Measurements from ENCODE around the gene DLX3. TPM values are rescaled to one million over a fixed set of nuclear protein-coding genes. Genes with fewer than 3 reads are reported as not detected.
A peak's percentile ranks its signal among the peaks of the same experiment; 100 is the strongest.

The DLX3 gene
- total RNA-seq, 1 experiment from 2014 or later, result 0.74 TPM

DNA sequence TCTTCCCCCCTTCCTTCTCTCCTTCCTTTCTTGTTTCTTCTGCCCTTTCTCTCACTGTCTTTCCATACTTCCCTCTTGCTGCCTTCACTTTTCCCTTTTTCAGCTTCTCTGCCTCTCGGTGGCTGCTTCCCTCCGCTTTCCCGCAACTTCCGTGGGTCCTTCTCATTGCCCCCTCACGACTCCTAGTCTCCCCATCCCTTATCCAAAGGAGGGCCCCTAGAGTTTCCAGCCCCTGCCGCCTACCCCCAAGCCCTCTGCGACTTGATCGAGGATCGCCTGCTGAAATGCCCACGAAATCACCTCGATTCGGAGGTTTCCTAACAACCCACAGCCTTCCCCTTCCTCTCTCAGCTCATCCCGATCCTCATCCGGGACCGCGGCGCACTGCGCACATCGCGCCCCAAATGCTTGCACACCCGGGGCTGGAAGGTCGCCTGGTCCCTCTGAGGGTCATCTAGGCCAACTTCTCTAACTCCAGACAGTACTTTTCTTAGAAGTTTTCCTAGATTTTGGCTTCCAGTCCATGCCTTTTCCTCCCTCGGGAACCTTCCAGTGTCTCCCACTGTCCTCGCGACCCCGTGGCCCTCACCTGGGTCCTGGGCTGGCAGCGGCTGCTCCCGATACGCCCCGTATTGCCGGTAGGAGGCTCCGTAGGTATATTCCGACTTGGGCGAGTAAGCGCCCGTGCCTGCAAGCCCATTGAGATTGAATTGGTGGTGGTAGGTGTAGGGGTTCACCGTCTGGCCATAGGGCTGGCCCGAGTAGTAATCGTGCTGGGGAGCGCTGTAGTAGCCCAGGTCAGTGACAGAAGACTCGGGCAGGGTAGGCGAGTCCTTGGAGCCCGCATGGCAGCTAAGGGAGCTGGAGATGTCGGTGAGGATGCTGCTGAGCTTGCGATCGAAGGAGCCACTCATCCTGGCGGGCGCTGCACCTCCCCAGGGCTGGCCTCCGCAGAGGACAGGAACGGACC lies 654 bp downstream of the DLX3 start (continued):
- TF ChIP-seq, protein P1, sequence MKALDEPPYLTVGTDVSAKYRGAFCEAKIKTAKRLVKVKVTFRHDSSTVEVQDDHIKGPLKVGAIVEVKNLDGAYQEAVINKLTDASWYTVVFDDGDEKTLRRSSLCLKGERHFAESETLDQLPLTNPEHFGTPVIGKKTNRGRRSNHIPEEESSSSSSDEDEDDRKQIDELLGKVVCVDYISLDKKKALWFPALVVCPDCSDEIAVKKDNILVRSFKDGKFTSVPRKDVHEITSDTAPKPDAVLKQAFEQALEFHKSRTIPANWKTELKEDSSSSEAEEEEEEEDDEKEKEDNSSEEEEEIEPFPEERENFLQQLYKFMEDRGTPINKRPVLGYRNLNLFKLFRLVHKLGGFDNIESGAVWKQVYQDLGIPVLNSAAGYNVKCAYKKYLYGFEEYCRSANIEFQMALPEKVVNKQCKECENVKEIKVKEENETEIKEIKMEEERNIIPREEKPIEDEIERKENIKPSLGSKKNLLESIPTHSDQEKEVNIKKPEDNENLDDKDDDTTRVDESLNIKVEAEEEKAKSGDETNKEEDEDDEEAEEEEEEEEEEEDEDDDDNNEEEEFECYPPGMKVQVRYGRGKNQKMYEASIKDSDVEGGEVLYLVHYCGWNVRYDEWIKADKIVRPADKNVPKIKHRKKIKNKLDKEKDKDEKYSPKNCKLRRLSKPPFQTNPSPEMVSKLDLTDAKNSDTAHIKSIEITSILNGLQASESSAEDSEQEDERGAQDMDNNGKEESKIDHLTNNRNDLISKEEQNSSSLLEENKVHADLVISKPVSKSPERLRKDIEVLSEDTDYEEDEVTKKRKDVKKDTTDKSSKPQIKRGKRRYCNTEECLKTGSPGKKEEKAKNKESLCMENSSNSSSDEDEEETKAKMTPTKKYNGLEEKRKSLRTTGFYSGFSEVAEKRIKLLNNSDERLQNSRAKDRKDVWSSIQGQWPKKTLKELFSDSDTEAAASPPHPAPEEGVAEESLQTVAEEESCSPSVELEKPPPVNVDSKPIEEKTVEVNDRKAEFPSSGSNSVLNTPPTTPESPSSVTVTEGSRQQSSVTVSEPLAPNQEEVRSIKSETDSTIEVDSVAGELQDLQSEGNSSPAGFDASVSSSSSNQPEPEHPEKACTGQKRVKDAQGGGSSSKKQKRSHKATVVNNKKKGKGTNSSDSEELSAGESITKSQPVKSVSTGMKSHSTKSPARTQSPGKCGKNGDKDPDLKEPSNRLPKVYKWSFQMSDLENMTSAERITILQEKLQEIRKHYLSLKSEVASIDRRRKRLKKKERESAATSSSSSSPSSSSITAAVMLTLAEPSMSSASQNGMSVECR (CRISPR knock-in tag; IDR thresholded peaks at IDR 0.05; ENCODE audit: borderline replicate concordance), result no peak; the same call in 1 of the 2 replicates
- TF ChIP-seq, protein P2, sequence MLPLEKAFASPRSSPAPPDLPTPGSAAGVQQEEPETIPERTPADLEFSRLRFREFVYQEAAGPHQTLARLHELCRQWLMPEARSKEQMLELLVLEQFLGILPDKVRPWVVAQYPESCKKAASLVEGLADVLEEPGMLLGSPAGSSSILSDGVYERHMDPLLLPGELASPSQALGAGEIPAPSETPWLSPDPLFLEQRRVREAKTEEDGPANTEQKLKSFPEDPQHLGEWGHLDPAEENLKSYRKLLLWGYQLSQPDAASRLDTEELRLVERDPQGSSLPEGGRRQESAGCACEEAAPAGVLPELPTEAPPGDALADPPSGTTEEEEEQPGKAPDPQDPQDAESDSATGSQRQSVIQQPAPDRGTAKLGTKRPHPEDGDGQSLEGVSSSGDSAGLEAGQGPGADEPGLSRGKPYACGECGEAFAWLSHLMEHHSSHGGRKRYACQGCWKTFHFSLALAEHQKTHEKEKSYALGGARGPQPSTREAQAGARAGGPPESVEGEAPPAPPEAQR (CRISPR knock-in tag; IDR thresholded peaks at IDR 0.05), result no peak
- TF ChIP-seq HMGXB4 (CRISPR knock-in tag; IDR thresholded peaks at IDR 0.05) (no peak), TEAD4 (CRISPR knock-in tag; IDR thresholded peaks at IDR 0.05) (no peak), MYBL2 (CRISPR knock-in tag; IDR thresholded peaks at IDR 0.05) (0 out of 2 replicates have a peak, but pooled peaks have one; percentile 21), ZNF263 (CRISPR knock-in tag; IDR thresholded peaks at IDR 0.05; ENCODE audit: low read depth) (no peak), ZNF512 (CRISPR knock-in tag; IDR thresholded peaks at IDR 0.05; ENCODE audit: borderline replicate concordance) (peak; percentile 79; the same call in 1 of the 2 replicates)
- TF ChIP-seq, protein P3, sequence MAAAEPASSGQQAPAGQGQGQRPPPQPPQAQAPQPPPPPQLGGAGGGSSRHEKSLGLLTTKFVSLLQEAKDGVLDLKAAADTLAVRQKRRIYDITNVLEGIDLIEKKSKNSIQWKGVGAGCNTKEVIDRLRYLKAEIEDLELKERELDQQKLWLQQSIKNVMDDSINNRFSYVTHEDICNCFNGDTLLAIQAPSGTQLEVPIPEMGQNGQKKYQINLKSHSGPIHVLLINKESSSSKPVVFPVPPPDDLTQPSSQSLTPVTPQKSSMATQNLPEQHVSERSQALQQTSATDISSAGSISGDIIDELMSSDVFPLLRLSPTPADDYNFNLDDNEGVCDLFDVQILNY (CRISPR knock-in tag; IDR thresholded peaks at IDR 0.05), result no peak

GRCh38 chr17:49993423-49994060 lies 1.5 kb downstream of the DLX3 start:
- peak overlapping the region; percentile 72 for H3K4me3 Mint-ChIP-seq
- H3K4me1 Mint-ChIP-seq, result peaks cover 30% of the 10 kb centered on the region
- no peak overlapping the region for H3K27ac Mint-ChIP-seq
- peak; percentile 58 for TF ChIP-seq FOXK1 (CRISPR knock-in tag; IDR thresholded peaks at IDR 0.05)
- no peak for TF ChIP-seq TEAD4 (CRISPR knock-in tag; IDR thresholded peaks at IDR 0.05)
- TF ChIP-seq ZNF281 (CRISPR knock-in tag; IDR thresholded peaks at IDR 0.05), result 0 out of 2 replicates have a peak, but pooled peaks have one; percentile 3
- peak; percentile 61; the same call in 1 of the 2 replicates for TF ChIP-seq ETV6 (CRISPR knock-in tag; IDR thresholded peaks at IDR 0.05)
- no peak; the same call in 1 of the 2 replicates for TF ChIP-seq CREM (CRISPR knock-in tag; IDR thresholded peaks at IDR 0.05)
- TF ChIP-seq, protein P4, sequence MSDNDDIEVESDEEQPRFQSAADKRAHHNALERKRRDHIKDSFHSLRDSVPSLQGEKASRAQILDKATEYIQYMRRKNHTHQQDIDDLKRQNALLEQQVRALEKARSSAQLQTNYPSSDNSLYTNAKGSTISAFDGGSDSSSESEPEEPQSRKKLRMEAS (CRISPR knock-in tag; IDR thresholded peaks at IDR 0.05), result peak; percentile 70
- H3K9me3 Mint-ChIP-seq, result no peaks in the 10 kb centered on the region
- CTCF ChIA-PET, result interaction anchor here (0.8 to 8.1 kb wide), 18 partner anchors 10 to 206 kb away, joined by 3 to 269 read pairs (median 4); partner anchors contain the start of gene DLX4
- no peaks in the 10 kb centered on the region for H3K36me3 Mint-ChIP-seq
- ATAC-seq, result peak; percentile 20
- H3K27me3 Mint-ChIP-seq (ENCODE audit: low read depth), result peaks cover 95% of the 10 kb centered on the region
- DNase-seq (ENCODE audit: low spot score), result peak; percentile 55
- POLR2A ChIA-PET, result interaction anchor here (0.5 to 1.6 kb wide), 4 partner anchors 25 to 127 kb away, joined by 3 to 5 read pairs (median 4); partner anchors contain the start of gene DLX4

Measured in WTC11 (cell line).